ENCODE measurements around the gene ZSCAN21.

Gene ZSCAN21

GRCh38 chr7:100100420-100101015 lies 50.9 kb downstream of the ZSCAN21 start (continued):
- TF ChIP-seq ZBTB8A (tag by site-specific recombination; IDR thresholded peaks at IDR 0.05) (peak; percentile 97), KLF16 (tag by site-specific recombination; IDR thresholded peaks at IDR 0.05) (peak; percentile 97), GLIS2 (tag by site-specific recombination; IDR thresholded peaks at IDR 0.05) (peak; percentile 90), ZNF704 (tag by site-specific recombination; IDR thresholded peaks at IDR 0.05) (peak; percentile 85), KLF7 (tag by site-specific recombination; IDR thresholded peaks at IDR 0.05; ENCODE audit: borderline replicate concordance) (peak; percentile 94), OSR2 (tag by site-specific recombination; IDR thresholded peaks at IDR 0.05) (no peak), KLF17 (tag by site-specific recombination; IDR thresholded peaks at IDR 0.05) (peak; percentile 89), PRDM4 (tag by site-specific recombination; IDR thresholded peaks at IDR 0.05) (peak; percentile 54; the same call in 1 of the 2 replicates), ZFP69B (tag by site-specific recombination; IDR thresholded peaks at IDR 0.05) (peak; percentile 66), WT1 (tag by site-specific recombination; IDR thresholded peaks at IDR 0.05) (peak; percentile 79), ZFHX2 (tag by site-specific recombination; conservative IDR thresholded peaks at IDR 0.05) (peak; percentile 97), ZNF223 (tag by site-specific recombination; IDR thresholded peaks at IDR 0.05) (0 out of 2 replicates have a peak, but pooled peaks have one; percentile 9), PRDM2 (tag by site-specific recombination; IDR thresholded peaks at IDR 0.05; ENCODE audit: borderline replicate concordance) (0 out of 2 replicates have a peak, but pooled peaks have one; percentile 36), ZNF426 (tag by site-specific recombination; IDR thresholded peaks at IDR 0.05) (no peak), ZNF23 (tag by site-specific recombination; IDR thresholded peaks at IDR 0.05; ENCODE audit: borderline replicate concordance) (no peak), GFI1B (tag by site-specific recombination; IDR thresholded peaks at IDR 0.05) (0 out of 2 replicates have a peak, but pooled peaks have one; percentile 13), ZNF146 (tag by site-specific recombination; IDR thresholded peaks at IDR 0.05) (peak; percentile 80), KLF1 (tag by site-specific recombination; IDR thresholded peaks at IDR 0.05) (peak; percentile 87), SP2 (tag by site-specific recombination; IDR thresholded peaks at IDR 0.05) (peak; percentile 99)
- TF ChIP-seq, protein P1, sequence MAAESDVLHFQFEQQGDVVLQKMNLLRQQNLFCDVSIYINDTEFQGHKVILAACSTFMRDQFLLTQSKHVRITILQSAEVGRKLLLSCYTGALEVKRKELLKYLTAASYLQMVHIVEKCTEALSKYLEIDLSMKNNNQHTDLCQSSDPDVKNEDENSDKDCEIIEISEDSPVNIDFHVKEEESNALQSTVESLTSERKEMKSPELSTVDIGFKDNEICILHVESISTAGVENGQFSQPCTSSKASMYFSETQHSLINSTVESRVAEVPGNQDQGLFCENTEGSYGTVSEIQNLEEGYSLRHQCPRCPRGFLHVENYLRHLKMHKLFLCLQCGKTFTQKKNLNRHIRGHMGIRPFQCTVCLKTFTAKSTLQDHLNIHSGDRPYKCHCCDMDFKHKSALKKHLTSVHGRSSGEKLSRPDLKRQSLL (tag by site-specific recombination; IDR thresholded peaks at IDR 0.05), result peak; percentile 31; the same call in 1 of the 2 replicates
- TF ChIP-seq, protein P2, sequence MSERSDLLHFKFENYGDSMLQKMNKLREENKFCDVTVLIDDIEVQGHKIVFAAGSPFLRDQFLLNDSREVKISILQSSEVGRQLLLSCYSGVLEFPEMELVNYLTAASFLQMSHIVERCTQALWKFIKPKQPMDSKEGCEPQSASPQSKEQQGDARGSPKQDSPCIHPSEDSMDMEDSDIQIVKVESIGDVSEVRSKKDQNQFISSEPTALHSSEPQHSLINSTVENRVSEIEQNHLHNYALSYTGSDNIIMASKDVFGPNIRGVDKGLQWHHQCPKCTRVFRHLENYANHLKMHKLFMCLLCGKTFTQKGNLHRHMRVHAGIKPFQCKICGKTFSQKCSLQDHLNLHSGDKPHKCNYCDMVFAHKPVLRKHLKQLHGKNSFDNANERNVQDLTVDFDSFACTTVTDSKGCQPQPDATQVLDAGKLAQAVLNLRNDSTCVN (tag by site-specific recombination; optimal IDR thresholded peaks at IDR 0.05), result peak; percentile 90
- TF ChIP-seq, protein P3, sequence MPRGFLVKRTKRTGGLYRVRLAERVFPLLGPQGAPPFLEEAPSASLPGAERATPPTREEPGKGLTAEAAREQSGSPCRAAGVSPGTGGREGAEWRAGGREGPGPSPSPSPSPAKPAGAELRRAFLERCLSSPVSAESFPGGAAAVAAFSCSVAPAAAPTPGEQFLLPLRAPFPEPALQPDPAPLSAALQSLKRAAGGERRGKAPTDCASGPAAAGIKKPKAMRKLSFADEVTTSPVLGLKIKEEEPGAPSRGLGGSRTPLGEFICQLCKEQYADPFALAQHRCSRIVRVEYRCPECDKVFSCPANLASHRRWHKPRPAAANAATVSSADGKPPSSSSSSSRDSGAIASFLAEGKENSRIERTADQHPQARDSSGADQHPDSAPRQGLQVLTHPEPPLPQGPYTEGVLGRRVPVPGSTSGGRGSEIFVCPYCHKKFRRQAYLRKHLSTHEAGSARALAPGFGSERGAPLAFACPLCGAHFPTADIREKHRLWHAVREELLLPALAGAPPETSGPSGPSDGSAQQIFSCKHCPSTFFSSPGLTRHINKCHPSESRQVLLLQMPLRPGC (tag by site-specific recombination; IDR thresholded peaks at IDR 0.05), result peak; percentile 76; the same call in 1 of the 2 replicates
- TF ChIP-seq, protein P4, sequence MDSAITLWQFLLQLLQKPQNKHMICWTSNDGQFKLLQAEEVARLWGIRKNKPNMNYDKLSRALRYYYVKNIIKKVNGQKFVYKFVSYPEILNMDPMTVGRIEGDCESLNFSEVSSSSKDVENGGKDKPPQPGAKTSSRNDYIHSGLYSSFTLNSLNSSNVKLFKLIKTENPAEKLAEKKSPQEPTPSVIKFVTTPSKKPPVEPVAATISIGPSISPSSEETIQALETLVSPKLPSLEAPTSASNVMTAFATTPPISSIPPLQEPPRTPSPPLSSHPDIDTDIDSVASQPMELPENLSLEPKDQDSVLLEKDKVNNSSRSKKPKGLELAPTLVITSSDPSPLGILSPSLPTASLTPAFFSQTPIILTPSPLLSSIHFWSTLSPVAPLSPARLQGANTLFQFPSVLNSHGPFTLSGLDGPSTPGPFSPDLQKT (IDR thresholded peaks at IDR 0.05; ENCODE audit: borderline replicate concordance, low read depth, low read length), result peak; percentile 78; the same call in 1 of the 2 replicates
